GM21367 (cell line): ENCODE data around the gene DPCD.

Experiments used
- ATAC-seq: cut with Tn5 transposase; IDR thresholded peaks from one replicate; pipeline ENCODE4 v1.9.1; 2021; ENCODE audit not compliant: unreplicated experiment

The DPCD gene

DNA sequence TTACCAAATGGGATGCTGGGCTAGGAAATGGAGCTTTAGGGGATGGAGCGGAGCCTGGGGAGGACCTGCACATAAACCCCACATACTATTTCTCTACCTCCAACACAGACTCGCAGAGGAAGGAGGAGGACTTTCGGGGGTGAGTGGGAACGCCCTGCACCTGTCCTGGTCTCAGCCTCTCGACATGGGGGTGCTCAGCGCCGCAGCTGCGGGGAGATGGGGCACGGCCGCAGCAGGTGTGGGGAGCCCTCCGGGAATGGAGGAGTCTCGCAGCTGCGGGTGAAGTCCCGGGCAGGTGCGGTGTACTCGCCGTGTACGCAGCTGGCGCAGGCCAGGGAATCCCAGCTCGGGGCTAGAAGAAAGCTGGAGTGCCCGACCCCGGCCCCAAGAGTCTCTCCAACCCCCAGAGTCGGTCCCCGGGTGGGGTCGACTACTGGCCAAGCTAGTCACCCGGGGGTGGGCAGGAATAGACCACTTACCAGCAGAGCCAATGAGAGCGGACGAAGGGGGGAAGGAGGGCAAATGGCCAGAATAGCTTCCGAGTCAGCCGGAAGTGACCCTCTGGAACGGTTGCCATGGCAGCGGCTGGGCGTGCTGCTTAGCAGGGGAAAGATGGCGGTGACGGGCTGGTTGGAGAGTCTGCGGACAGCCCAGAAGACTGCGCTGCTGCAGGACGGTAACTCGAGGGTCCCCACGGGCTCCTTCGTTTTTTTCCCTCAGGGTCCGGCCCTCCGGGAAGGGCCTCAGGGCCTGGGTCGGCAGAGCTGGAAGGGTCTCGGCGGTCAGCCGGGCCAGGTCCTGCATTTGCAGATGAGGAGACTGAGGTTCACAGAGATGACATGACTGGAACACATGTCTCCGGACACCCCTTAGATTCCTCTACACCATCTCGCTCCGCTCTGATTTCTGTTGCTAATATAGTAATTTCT lies at the start of gene DPCD, which contains the start of gene POLL:
Gene DPCD (plus strand): TSS at position 597 of the 929 bp plus-strand sequence. CDS start 16 bp downstream, at position 613.
Gene POLL (minus strand): TSS at position 533 of the 929 bp plus-strand sequence. CDS start 897 bp downstream, outside the sequence.
- peak; percentile 96 for ATAC-seq

DNA sequence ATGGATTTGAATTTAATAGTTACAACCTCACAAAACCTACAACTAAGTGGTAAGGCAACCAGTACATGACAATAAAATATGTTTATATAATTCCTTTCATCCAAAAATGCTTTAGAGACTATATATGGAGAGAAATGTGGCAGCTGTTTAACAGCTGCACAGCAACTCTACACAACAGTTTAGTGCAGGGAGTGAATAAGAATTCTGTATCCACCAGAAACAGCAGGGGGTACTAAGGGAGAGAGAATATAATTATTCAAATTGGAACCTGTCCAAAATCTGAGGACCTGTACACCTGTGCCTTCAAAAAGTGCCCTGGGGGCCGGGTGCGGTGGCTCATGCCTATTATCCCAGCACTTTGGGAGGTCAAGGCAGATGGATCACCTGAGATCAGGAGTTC lies 49.7 kb upstream of the DPCD start:
- ATAC-seq = no peak

DNA sequence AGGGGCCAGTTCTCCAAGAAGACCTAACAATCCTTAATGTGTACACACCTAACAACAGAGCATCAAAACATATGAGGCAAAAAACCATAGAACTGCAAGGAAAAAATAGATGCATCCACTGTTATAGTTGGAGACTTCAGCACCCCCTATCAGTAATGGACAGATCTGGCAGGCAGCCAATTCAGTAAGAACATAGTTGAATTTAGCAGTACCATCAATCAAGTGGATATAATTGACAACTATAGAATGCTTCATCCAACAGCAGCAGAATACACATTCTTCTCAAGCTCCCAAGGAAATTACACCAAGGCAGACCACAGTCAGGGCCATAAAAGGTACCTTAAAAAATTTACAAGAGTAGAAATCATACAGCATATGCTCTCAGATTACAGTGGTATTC lies 42.2 kb upstream of the DPCD start:
- no peak for ATAC-seq

DNA sequence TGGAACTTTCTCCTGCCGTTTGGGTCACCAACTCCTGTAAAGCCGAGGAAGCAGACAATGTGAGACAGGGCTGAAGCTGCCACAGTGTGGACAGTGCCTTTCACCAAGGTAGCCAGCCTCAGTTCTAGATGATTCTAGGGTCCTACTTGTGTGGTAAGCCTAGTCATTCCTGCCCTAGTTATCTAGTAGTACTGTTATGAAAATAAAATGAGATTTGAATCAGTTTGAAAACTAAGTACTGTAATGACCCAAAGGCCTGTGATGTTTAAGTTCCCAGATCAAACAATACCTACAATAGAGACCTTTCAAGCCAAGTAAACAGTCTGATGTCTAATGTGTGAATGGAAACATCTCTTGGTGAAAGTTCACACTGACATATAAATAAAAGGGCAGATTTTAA lies 37.2 kb upstream of the DPCD start:
- no peak for ATAC-seq

DNA sequence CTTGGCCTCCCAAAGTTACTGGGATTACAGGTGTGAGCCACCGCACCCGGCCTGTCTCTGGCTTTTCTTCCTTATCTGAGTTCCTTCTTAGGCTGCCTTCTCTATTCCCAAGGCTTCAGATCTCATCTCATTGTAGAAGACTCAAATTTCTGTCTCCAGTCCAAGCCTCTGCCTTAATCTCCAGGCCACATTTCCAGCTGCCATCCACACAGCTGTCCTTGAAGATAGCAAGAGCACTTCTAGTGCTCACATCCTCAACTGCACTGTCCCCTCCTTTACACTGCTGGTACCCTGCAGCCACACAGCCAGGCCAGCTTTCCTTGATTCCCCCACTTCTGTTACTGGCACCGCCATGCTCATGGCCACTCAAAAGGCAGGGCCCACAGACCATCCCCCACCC lies 35.7 kb upstream of the DPCD start:
- no peak for ATAC-seq

DNA sequence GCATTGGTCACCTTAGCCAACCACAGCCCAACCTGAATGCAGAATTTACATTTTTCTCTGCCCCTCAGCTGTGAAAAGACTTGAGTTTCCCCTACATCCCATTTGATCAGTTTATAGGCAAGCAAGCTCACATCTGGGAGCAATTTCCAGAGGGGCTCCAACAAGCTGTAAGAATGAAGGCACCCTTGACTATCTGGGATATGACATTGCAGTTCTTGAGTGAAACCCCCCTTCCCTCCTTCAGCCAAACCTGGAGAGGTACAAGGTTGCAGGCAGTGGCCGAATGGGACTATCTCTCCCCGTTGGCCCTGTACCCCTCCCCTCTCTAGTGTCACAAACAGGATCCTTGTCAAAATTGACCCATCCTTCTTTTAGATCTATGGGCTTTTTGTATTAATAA lies 30.6 kb upstream of the DPCD start:
- no peak for ATAC-seq

DNA sequence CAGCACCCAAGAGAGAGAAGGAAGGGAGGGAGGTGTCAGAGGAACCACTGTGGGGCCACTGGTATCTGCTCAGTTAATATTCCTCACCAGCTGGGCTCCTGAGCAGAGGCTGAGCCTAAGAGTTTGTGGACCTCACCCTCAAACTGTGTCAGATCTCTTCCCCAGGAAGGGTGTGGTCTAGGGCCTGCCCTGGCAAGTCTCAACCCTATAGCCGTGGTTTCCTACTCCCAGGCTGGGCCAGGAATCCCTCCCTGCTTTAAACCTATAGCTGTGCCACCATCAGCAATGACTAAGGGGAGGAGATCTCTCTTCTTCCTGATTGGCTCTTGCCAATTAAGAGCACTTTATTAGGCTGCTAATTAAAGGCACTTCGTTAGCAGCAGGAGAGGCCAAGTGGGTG lies 29.9 kb upstream of the DPCD start:
- ATAC-seq = no peak

DNA sequence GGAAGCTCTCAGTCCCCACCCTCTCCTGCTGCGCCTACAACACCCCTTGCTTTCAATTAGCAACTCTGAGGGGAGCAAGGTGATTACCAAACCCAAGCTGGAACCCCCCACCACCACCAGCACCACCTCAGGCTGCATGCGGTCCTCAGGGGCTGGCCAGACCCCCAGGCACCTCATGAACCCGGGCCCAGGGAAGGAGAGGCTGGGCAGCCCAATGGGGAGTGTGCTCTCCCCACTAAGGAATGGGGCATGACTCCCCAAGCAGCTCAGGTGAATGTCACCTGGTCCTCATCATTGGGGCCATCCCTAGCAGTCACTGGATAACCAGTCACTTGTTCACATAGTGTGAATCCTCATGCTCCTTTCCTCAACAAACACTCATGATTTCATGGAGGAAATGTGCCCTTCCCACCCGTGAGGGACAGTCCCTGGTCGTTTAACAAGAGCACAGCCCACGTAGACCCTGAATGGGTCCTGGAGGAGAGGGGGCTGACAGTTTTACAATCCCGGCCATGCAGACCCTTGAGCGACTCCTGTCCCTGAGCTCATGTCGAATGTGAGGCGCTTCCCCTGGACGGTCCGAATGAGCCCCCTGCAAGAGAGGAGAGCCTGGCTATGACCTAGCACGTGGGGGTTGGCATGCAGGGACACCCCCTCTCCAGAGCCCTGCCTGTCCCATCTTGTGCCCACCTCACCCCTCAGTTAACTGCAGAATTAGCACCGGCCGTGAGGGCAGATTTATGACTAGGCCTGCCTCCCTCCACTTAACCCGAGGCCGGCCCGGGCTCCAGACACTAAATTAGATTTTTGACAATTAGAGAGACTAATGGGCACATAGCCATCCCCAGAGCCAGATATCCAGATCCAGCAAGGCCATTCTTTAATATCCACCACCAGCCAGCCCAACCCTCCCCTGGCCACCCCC lies 29.2 kb upstream of the DPCD start:
- ATAC-seq = no peak

DNA sequence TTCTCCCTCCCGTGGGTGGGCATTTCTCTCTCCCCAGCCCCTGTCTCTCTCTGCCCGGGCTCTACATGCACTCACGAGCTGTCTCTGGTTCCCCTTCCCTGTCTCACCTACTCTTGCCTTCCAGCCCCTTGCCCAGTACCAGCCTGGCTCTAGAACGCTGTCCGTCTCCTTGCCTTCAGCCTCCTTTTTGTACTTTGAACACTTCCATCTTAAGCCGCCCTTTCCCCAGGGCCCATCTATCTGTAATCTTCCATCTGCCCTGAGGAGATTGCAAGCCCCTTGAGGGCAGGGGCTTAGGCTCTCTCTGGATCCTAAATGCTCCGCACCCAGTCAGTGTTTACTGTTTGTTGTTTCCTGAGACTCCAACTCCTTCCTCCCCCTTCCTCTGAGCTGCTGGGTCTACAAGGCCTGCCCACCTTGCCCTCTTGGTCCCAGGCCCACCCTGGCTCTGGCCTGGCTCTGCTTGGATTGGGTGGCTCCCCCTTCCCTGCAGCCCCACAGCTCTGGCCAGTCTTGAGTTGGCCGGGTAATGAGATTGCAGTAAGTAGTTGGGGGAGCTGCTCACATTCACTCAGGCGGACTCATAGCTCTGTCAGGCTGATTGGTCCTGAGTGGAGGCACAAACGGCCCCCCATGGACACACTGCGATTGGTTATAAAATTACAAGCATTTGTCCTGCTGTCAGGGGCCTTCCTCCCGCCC lies 28.4 kb upstream of the DPCD start:
- no peak for ATAC-seq

DNA sequence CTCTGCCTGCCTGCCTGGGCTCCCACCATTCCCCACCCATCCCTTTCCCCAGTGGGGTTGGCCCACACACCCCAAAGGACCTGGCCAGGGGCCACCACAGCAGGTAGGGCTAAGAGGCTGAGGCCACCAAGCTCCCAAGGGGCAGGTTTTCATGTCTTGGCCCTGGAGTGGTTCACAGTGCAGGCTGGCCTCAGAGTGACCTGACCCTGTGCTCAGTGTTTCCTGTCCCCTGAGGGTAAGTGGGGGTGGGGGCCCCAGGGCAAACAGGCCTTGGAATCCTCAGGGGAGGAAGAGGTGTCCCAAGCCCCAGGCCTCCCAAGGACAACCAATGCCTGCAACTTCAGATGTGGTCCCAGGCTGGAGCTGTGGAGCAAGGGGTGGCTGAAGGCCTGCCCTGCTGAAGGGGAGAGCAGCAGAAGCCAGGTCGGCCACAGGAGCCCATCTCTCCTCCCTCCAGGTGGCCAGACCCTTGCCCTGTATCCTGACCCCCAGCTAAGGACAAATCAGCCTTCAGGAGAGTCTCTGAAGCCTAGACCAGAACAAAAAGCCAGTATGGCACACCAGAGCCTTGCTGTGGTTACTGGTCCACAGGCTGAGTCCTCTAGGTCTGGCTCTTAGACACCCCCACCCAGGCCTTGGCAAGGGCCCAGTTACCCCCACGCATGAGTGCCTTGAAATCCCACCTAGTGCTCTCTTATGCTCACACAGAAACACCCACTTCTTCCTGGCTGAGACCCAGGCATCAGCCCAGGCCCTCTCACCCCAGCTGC lies 27.6 kb upstream of the DPCD start:
- ATAC-seq = no peak

DNA sequence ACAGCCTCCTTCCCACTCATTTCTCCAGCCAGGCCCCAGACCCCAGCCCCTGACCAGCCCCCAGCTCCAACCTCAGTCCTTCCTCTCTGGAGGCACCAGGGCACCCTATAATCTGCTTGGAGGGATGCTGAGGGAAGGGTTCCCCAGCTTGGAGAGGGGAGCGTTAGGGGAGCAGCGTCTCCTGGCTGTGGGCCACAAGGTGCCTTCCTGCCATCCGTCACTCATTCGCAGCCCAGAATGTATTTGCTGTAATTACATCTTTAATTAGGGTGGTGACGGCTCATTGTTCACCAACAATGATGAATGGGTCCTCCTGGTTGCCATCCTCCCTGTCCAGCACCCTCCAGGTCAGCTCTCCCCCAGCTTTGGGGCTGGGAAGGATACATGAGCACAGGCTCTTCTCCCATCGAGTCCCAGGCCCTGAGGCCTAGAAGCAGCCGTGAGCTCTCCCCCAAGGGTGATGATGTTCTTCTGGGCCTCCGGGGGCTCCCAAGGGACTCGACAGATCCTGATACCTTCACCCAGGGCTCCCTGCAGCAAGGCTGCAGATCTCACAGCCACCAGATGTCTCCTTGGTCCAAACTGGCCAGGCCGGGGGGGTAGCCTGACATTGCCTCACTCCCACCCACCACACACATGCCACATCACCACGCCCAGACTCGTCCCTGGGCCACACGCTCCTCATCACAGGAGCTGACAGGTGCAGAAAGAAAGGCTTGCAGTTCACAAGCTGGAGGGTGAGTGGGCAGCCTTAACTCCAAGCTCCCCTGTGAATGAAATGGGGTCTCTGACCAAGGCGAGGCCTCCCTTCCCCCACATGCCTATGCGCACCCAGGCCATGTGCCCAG lies 26.8 kb upstream of the DPCD start:
- no peak for ATAC-seq

DNA sequence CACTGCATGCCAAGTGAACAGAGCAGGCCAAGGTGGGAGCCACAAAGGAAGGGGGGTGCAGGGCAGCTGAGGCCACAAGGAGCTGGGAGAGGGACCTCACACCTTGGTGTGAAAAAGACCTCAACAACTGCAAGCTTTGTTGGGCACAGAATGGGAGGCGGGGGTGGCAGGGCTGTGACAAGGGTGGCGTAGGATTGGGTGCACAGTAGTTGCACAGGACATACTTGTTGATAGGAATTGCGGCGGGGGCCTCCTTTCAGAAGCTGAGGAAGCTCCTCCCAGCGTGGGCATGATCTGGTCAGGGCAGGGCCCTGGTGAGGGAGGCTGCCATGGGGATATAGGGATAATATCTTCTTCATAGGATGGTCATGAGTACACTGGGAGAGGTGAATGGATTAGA lies 25.9 kb upstream of the DPCD start:
- ATAC-seq = no peak

DNA sequence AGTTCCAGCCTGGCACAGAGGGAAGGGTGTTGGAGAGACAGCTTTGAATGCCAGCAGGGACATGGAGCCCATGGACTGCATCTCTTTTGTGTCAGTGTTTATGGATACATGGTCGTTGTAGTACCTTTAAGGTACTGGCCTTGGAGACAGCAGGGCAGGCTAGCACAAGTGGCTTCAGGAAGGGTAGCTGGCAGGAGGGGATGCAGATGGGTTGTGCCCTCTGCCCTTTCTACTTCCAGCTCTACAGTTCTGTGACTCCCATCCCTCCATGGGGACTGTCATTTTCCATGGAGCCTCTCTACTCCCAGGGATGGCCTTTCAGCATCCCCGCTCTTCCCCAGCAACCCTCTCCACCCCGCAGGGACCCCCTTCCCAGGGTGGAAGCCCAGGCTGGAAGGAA lies 25.1 kb upstream of the DPCD start:
- ATAC-seq = no peak

DNA sequence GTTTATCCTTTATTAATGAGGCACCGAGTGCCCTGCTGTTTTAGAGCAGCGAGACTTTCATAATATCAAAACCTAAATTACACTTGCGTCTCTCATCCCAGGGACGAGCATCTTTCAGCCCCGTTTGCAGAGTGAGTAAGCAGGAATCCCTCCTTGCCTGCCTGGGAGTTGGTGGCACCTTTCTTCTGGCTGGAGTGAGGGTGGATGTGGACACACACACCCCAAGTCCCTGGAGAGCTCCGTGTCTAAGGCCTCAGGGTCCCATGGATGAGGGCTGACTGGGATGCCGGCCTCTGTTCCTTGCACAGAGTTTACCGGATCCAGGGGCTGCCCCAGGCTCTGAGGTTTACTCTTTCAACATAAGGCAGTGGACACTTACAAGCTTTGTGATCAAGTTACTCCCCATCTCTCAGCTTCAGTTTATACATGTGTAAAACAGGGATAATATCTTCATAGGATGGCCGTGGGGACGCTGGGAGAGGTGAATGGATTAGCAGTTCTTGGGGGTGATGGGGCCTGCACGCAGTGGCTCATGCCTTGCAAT lies 24.6 kb upstream of the DPCD start:
- ATAC-seq = no peak

DNA sequence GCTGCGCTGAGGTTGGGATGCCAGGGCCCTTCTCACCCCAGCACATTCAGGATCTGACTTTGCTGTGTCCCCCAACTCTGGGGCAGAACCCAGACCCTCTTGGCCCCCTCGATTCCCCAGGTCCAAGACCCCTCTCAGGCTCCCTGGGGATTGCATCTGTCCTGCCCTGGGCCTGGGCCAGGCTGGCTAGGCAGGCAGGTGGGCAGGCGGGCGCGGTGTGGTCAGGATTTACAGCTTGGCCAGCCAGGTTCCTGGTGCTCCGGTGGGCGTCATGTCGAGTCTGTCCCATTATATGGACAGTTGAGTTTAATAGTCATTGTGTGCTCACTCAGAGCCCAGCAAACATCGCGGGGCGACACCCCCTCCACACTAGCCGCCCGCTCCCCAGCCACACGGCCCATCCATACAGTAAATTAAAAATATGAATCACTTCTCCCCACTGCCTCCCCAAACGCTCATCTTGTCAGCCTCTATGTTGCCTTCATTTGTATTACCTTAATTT lies 23.6 kb upstream of the DPCD start:
- ATAC-seq = no peak

DNA sequence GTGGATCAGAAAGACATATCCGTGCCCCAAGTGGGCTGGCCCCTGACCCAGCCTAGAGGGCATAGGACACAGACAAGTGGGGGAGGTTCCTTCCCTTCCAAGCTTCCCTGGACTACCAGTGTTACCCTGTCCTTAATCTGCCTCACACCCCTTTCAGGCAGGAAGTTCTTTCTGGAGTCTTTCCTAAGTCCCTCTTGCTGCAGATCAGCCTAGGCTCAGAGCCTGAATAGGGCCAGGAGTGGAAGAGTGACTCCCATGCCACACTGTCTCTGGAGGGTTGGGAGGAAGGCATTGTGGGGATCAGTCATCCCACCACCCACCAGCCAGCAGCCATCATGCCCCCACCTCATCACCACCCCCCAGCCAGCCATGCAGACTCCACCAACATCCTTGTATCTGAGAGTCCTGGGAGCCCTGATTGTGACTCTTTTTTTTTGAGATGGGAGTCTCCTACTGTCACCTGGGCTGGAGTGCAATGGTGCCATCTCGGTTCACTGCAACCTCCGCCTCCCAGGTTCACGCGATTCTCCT lies 22.7 kb upstream of the DPCD start:
- no peak for ATAC-seq

DNA sequence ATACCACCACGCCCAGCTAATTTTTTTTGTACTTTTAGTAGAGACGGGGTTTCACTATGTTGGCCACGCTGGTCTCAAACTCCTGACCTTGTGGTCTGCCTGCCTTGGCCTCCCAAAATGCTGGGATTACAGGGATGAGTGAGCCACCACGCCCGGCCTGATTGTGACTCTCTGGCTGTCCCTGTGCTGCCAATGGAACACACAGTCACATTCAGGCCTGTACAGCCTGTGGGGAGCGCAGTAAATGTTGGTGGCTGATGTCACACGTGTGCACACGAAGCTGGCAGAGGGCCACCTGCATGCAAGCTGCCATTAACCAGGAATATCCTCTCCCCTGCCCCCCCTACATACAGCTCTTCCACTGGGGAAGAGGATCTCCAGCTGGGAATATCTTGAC lies 22.2 kb upstream of the DPCD start:
- no peak for ATAC-seq

DNA sequence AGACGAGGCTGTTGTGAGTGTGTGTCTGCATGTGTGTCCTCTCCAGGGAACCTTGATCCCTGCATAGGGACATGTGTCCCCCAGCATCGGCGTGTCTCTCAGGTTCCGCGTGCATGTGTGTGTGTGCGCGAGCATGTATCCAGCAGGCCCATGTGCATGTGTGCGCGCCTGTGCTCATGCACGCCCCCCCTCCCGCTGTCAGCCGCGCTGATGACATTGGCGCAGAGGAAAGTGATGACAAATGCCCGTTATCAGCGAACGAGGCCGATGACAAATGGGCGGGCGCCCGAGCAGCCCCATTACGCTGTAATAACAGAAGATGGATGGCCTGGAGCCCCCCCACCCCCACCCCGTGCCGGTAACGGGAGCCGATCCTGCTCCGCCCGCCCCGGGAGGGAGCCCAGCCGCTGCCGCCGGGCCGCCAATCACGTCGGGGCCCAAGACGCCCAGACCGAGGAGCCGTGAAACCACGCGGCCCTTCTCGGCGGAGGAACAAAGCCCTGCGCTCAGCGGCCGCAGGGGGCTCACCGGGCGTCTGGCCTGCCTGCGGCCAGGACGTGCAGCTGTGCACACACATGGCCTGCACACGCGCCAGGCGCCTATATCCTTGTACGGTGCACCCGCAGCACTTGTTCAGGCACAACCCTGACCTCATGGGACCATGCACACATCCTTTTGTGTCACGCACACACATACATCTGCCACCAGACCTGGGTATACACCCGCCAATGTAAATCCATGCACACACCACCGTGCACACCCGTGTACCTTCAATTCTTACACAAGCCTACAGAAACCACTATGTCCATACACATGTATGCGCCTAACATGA lies 21.6 kb upstream of the DPCD start:
- no peak for ATAC-seq
